ENCODE measurements around the gene C16orf74. TPM values are rescaled to one million over a fixed set of nuclear protein-coding genes. Genes with fewer than 3 reads are reported as not detected.

Gene C16orf74
- total RNA-seq, 4 donors from 2014 or later: 5.4 to 13.0 (median 7.9) TPM

DNA sequence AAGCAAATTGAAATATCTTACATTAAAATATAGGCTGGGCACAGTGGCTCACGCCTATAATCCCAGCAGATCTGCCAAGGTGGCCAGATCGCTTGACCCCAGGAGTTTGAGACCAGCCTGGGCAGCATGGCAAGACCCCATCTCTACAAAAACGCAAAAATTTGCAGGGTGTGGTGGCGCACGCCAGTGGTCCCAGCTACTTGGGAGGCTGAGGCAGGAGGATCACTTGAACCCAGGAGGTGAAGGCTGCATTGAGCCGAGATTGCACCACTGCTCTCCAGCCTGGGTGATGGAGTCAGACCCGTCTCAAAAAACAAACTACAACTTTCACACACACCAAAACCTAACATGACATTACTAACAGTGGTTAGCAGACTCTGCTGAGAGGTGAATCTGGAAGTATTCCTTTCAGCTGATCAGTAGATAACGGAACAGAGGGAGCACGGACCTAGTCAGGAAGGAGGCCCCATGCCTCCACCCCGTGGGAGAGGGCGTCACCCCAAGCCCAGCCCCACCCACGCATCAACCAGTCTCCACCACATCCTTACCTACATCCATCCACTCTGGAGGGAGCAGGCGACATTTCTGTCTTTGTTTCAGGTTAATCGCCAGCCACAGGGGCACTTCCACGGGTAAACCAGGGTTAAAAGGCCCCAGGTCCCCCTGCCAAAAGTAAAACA is 63.8 kb downstream of the C16orf74 start:
- intact Hi-C loops (cut with DNase I; ENCODE audit: low total_unique reads): no loop called here
- TF ChIP-seq CTCF (IDR thresholded peaks at IDR 0.05): no peak
- no peak for TF ChIP-seq POLR2A (IDR thresholded peaks at IDR 0.05)
- WGBS, 2 donors: 76 to 79% methylated on average over 15 of the region's 15 CpGs
- DNase-seq (ENCODE audit: low spot score in 2 of 2): no peak
- no peak overlapping the region for H3K4me3 ChIP-seq (ENCODE audit: low read depth, poor library complexity, severe bottlenecking)

DNA sequence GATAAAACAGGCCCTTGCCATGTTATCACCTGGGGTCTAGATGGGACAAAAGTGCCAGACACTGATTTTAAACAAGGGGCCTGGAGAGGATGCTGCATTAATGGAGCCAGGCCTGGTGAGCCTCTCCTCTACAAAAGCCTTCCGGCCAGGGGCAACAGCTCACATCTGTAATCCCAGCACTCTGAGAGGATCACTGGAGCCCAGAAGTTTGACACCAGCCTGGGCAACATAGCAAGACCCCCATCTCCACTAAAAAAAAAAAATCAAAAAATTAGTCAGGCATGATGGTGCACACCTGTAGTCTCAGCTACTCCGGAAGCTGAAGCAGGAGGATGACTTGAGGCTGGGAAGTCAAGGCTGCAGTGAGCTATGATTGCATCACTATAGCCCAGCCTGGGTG is 65.6 kb downstream of the C16orf74 start:
- TF ChIP-seq CTCF (IDR thresholded peaks at IDR 0.05): no peak
- TF ChIP-seq POLR2A (IDR thresholded peaks at IDR 0.05): no peak
- no peak overlapping the region for H3K4me3 ChIP-seq (ENCODE audit: low read depth, poor library complexity, severe bottlenecking)
- no peak for DNase-seq (ENCODE audit: low spot score in 2 of 2)
- WGBS, 2 donors: 94 to 97% methylated on average over 2 of the region's 2 CpGs
- intact Hi-C loops (cut with DNase I; ENCODE audit: low total_unique reads): no loop called here

GRCh38 chr16:85683363-85683762 is 67.5 kb downstream of the C16orf74 start:
- no peak for TF ChIP-seq POLR2A (IDR thresholded peaks at IDR 0.05)
- no peak for TF ChIP-seq CTCF (IDR thresholded peaks at IDR 0.05)
- intact Hi-C loops (cut with DNase I; ENCODE audit: low total_unique reads): no loop called here
- no peak for DNase-seq (ENCODE audit: low spot score in 2 of 2)
- H3K4me3 ChIP-seq (ENCODE audit: low read depth, poor library complexity, severe bottlenecking): no peak overlapping the region

DNA sequence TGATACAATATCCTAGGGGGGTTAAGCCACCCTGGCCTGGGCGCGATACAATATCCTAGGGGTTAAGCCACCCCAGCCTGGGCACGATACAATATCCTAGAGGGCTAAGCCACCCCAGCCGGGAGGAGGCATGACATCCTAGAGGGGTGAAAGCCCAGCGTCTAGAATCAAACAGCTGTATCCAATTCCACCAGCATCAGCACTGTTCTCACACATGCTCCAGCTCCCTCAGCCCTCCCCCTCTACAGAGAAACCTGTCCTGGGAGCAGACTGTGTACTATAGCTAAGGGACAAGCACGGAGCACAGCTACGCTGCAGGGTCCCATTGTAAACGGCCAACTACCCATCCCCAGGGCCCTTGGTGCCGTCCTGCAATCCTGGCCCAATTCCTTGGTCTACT is 68.4 kb downstream of the C16orf74 start:
- no peak for DNase-seq (ENCODE audit: low spot score in 2 of 2)
- intact Hi-C loops (cut with DNase I; ENCODE audit: low total_unique reads): no loop called here
- 78 to 83% methylated on average over 9 of the region's 9 CpGs for WGBS, 2 donors
- TF ChIP-seq POLR2A (IDR thresholded peaks at IDR 0.05) (no peak), CTCF (IDR thresholded peaks at IDR 0.05) (no peak)
- no peak overlapping the region for H3K4me3 ChIP-seq (ENCODE audit: low read depth, poor library complexity, severe bottlenecking)

GRCh38 chr16:85681255-85681654 is 69.6 kb downstream of the C16orf74 start:
- TF ChIP-seq POLR2A (IDR thresholded peaks at IDR 0.05) (no peak), CTCF (IDR thresholded peaks at IDR 0.05) (no peak)
- no peak for DNase-seq (ENCODE audit: low spot score in 2 of 2)
- intact Hi-C loops (cut with DNase I; ENCODE audit: low total_unique reads): no loop called here
- no peak overlapping the region for H3K4me3 ChIP-seq (ENCODE audit: low read depth, poor library complexity, severe bottlenecking)
- WGBS, 2 donors: 86 to 90% methylated on average over 8 of the region's 8 CpGs

GRCh38 chr16:85680352-85680944 is 70.4 kb downstream of the C16orf74 start:
- H3K4me3 ChIP-seq (ENCODE audit: low read depth, poor library complexity, severe bottlenecking): no peak overlapping the region
- DNase-seq (ENCODE audit: low spot score in 2 of 2): no peak
- intact Hi-C loops (cut with DNase I; ENCODE audit: low total_unique reads): no loop called here
- TF ChIP-seq CTCF (IDR thresholded peaks at IDR 0.05) (no peak), POLR2A (IDR thresholded peaks at IDR 0.05) (no peak)
- WGBS, 2 donors: 74 to 77% methylated on average over 6 of the region's 6 CpGs
